Activated CD4-positive, alpha-beta T cell treated with anti-CD3 and anti-CD28 coated beads for 4 hours (primary cell): ENCODE data around the gene ALX4.

Experiments used
- DNase-seq, 2 donors: peaks; one replicate each; pipeline ENCODE4 v3.0.0-alpha.2; 2020

The ALX4 gene

DNA sequence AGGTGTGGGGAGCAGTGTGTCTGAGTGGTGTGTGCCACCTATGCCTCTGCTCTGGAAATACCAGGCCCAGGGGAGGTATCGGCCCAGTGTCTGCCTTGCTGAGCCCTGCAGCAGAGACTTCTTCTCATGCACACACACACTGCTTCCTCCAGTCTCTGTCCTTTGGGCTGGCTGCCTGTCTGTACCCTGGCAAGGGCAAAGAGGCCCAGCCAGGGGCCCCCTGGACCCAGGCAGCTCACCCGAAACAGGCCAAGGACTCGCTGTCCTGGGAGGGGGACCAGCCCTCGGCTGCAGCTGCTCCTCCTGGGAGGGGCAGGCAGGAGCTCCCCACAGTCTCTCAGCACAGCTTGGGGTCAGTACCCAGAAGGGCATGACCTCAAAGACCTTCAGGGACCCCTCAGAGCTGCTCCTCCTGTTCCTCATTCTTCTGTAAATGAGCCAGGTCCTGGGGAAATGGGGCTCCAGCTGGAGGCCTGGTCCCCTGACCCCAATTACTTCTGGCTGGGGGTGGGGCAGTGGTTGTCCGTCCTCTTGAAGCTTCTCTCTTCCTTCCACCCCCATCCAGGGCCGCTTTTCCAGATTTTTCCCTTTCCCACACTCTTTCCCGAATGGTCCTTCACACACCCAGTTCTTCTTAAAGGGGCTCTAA is 24.5 kb upstream of the ALX4 start:
- DNase-seq = no peak

DNA sequence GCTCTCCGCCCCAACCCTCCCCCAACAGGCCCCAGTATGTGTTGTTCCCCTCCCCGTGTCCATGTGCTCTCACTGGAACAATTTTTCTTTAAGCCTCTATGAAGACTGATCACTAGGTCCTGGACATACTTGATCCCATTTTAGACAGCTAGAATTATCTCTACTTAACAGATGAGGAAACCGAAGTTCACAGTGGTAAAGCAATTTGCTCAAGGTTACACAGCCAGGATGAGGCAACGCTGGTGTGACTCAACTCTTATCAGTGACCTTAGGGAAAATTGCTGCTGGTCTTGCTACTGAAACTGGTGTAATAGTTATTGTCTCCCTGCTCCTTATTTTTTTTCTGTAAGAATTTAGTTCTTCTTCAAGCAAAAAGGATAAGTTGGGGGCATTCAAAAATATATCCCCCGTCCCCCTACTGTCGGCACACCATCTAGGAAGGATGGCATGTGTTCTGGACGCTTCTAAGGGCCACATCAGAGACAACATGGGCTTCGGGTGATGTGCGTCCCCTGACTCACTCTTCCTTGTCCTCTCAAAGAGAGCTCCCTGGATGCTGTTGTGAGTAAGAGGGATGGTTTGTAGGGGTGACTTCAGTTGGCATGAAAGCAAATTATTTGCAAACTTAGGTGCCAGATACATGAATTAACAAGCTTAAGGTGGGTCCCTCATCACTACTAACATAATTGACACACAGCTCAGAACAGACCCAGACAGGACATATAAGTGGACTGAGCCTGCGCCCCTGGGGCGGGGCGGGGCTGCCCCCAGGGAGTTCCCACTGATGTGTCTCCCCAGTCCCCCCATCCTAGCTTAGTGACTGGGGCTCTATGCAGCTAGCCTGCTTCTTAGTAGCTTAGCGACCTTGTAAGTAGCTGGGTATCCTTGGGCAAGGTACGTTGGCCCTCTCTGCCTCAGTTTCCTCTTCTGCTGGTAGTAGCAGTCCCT is 23.6 kb upstream of the ALX4 start:
- no peak for DNase-seq

GRCh38 chr11:44332665-44333064 is 22.7 kb upstream of the ALX4 start:
- DNase-seq = no peak

GRCh38 chr11:44329472-44330230 is 19.7 kb upstream of the ALX4 start:
- no peak for DNase-seq

DNA sequence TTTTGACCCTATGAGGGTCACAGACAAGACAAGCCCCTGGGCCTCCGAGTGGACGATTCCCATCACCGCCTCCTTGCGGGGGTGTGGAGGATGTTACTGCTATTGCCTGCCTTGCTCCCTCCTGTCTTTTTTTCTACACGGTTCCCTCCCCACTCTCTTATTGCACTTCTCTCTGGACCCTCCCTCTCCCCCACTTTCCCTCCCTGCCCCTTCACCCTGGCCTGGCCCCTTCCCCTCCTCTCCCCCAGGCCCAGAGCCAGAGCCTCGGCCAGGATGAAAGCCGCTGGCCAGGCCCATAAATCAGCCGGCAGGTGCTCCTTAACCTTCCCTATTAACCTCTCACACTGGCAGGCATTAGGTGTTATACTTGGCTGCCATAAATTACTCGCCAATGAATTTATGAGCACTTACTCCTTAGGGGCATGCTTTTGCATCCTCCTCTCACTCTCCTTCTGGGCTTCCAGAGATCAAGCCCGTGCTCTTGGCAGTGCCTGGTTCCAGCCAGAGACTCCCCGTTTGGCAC is 18.3 kb upstream of the ALX4 start:
- no peak for DNase-seq

DNA sequence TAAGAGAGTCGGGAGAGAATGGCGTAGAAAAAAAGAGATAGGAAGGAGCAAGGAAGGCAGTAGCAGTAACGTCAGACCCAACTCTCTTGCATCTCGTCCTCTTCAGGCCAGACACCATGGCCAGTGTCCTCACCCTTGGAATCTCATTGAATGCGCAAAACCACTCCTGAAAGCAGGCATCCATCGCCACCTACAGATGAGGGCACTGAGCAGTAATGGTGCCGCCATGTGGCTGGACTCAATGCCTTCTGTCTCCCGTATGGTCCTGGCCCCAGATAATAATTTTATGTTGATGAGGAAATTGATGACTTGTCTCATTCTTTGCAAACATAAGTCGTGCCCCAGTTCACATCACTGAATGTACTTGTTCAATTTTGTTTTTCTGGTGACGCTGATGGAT is 17.8 kb upstream of the ALX4 start:
- no peak for DNase-seq

DNA sequence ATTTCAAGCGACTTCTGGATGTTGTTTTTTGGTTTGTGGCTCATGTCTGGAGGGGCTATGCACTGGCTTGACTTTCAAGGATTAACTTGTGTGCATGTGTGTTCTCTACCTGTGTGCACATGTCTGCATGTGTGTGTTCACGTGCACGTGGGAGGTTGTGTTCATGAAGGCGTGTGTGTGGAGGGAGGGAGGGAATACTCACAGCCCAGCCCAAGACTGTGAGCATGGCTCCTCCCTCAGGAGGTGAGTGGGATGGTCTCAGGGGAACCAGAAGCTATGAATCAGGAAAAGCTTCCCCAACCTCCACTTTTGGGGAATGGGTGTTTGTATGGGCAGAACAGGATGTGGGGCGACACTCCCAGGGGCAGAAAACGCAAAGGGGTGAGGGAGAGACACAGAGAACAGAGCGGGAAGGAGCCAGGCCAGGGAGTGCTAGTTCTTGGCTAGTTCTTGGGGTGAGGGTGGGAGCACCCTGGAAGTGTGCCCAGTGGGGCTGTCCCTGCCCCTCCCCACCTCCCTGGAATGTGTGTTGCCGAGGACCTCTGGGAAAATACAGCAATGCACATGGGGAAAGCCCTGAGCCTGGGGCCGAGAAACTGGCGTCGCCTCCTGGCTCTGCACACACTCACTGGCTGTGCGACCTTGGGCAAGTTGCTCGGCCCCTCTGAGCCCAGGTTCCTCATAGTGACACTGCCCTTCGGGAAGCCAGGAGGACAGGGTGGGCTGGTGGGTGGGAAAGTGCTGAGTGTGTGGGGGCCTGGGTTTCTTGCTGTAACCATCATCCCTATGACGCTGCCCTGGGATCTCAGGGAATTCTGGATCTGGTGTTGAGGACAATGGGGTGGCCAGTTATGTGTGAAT is 16.9 kb upstream of the ALX4 start:
- DNase-seq = no peak

- DNase-seq = no peak
Observed at GRCh38 chr11:44325698-44326097, 15.8 kb upstream of the ALX4 start.

GRCh38 chr11:44324749-44325525 is 15.0 kb upstream of the ALX4 start:
- no peak for DNase-seq

DNA sequence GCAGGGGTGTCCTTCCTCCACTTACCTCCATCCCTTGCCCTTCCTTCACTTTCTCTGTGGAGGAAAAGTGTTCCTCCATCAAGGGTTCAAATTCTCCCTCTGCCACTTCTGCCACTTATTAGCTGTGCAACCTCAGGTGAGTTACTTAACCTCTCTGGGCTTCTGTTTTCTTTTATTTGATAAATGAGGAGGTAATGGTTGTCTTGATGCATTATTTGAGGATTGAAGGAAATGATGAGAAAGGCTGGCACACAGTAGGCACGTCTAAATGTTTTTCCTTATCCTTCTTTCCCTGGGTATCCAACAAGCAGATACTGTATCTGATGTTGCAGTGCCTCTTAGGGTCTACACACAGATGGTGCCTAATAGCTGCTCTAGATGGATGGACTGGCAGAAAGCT is 14.3 kb upstream of the ALX4 start:
- no peak for DNase-seq

DNA sequence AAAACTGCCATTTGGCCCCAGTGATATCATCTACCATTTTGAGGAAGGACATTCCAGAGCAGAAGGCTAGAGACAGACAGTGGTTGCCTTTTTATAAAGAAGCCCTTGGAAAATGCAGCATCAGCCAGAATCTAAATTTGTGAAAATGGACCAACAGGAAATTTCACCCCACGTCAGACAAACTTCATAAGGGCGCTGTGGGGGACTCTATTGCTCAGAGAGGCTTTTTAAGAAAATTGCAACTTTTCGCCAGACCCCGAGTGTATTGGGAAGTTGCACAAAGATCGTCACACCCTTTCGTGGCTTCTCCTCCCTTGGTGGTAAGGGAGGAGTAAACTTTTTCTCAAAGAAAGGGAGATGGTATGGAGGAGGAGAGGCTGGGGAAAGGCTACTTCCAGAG is 12.3 kb upstream of the ALX4 start:
- DNase-seq = no peak

- no peak for DNase-seq
Observed at GRCh38 chr11:44321059-44321458, 11.1 kb upstream of the ALX4 start.

GRCh38 chr11:44320289-44320973 is 10.5 kb upstream of the ALX4 start:
- DNase-seq = no peak

DNA sequence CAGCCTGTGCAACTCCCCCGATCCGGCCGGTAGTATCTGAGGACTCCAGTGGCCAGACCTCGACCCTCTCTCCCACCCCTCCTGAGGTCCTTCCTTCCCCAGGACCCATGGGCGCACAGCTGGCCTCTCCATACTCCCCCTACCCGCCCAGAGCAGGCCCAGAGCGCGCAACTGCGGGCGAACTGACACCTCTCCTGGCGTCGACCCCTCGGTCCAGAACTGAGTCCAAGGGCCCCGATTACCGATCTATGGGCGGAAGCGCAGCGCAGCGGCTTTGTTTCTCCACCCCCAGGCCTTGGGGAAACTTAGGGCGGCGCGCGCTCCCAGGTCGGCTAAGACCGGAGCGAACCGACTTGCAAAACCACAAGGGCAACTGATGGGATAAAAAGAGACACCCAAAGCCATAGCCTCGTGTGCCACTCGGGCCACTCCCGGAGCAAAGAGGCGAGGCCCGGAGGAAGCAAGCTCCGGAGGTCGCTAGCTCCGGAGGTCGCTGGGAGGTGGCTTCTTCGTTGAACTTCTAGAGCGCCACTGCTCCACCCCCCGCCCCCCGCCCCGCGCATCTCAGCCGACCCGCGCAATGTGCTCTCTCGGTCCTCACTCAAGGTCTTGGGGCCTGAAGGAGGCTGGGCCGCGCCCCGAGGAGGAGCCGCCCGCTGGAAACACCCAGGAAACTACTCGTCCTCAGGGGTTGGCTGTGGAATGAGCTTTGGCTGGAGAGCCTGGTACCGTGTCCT is 9.8 kb upstream of the ALX4 start:
- no peak for DNase-seq

DNA sequence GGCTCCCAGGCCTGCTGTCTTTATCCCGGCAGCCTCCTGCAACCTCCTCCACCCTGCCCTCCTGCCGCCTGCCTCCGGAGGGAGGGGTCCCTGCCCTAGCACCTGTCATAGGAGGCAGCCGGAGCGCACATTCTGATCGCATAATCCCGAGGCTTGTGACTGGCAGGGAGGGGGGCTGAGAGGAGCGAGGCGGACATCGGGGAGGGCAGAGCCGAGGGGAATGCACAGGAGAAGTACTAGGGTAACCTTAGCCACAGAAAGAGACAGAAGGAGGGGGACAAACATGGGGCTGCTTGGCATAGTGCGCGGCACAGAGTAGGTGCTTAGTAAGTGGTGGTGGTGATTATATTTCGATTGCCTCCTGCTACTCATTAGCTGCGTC is 9.2 kb upstream of the ALX4 start:
- no peak for DNase-seq

GRCh38 chr11:44318369-44318768 is 8.4 kb upstream of the ALX4 start:
- DNase-seq = no peak

DNA sequence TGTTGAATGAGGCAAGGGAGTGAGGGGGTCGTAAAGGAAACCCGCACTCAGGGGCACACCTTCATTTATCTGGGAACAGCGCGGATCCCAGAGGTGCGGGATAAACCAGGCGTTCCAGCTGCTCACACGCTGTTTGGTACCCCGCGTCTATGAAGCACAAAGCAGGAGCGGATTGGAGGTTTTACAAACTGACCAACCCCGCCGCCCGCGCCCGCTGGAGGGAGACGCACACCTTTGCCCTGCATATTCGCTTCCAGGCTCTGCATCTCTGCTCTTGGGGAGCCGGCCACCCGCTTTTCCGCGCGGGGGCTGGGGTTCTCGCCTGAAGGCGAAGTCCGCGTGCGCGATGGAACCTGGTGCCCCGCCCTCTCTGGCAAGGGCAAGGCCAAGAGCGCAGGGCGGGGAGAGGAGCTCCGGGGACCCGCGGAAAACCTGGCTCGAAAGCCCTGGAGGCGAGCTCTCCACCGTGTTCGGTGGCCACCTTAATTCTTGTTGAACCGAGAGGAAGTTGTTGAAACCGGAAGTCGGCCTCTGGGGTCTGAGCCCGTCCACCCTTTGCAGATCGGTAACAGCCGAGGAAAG is 6.8 kb upstream of the ALX4 start:
- no peak for DNase-seq

DNA sequence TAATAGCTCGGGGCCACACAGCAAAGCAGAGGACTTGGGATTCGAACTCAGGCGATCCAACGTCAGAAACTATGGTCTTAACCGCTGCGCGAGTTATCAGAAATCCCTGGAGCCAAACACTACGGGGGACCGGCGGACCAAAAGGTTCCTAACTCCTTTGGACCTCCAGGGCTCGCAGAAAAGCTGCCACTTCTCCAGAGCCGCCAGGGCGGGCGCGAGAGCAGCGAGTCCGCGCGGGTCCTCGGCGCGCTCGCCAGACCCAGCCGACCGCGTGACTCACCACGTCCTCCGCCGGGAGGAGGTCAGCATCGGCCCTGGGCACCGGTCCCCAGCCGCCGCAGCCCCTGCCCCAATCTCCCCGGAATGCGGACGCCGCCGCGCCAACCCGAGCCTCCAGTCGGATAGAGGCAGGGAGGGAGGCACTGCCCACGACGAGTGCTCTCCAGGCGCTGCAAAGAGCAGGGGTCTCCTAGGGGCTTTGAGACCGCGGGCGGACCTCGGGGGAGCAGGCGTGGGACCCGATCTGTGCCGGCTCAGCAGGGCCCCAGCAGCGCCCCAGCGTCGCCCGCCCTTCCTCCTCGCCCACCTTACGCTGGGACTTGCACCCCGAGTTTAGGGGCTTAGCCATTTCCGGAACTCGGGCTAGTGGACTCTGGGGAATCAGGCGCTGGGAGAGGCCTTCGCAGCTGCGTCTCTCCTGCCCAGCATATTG is 6.2 kb upstream of the ALX4 start:
- DNase-seq = no peak

- DNase-seq = no peak
Observed at GRCh38 chr11:44314733-44315132, 4.8 kb upstream of the ALX4 start.
